GM23338 (cell line): ENCODE measurements around the gene MKI67. TPM values are rescaled to one million over a fixed set of nuclear protein-coding genes. Genes with fewer than 3 reads are reported as not detected.
"Not testable (repeated sequence)": the region's sequence is repeated elsewhere in the genome, so short reads cannot be mapped to it uniquely, and the experiment has no call there.

Experiments
- ATAC-seq: fragments of 200-7000 bp; cut with Tn5 transposase; 3 replicates; pipeline ENCODE4 v1.9.1; 2020
- DNase-seq: peaks from one replicate; pipeline ENCODE4 v3.0.0-alpha.2; 2015; ENCODE audit warnings: low spot score
- H2AFZ ChIP-seq: fragments of 200-600 bp; sonication (generic); 2 replicates; pipeline ENCODE4 v1.8.0; 2016; ENCODE audit warnings: antibody characterized with exemption, mild to moderate bottlenecking, moderate library complexity
- H3F3A ChIP-seq: fragments of 200-600 bp; sonication (generic); replicated peaks from 2 replicates; pipeline ENCODE4 v1.8.0; 2017; ENCODE audit warnings: antibody characterized with exemption, mixed run types, low read depth
- H3K27ac ChIP-seq: fragments of 200-600 bp; sonication (generic); 2 replicates; pipeline ENCODE4 v1.6.1; 2016; ENCODE audit warnings: low read depth
- H3K27me3 ChIP-seq: fragments of 200-600 bp; sonication (generic); 2 replicates; pipeline ENCODE4 v1.8.0; 2016; ENCODE audit warnings: mild to moderate bottlenecking, mixed run types, moderate library complexity; ENCODE audit not compliant: insufficient read depth
- H3K36me3 ChIP-seq: fragments of 200-600 bp; sonication (generic); 2 replicates; pipeline ENCODE4 v1.8.0; 2016; ENCODE audit warnings: mild to moderate bottlenecking; ENCODE audit not compliant: insufficient read depth
- H3K4me1 ChIP-seq: fragments of 200-600 bp; sonication (generic); 2 replicates; pipeline ENCODE4 v1.8.0; 2016; ENCODE audit warnings: mild to moderate bottlenecking, moderate library complexity; ENCODE audit not compliant: insufficient read depth
- H3K4me2 ChIP-seq: fragments of 200-600 bp; sonication (generic); 2 replicates; pipeline ENCODE4 v1.7.1; 2017; ENCODE audit warnings: mixed run types
- H3K4me3 ChIP-seq: fragments of 200-600 bp; sonication (generic); 2 replicates; pipeline ENCODE4 v1.6.1; 2016; ENCODE audit warnings: mixed run types
- H3K79me2 ChIP-seq: fragments of 200-600 bp; sonication (generic); replicated peaks from 2 replicates; pipeline ENCODE4 v1.8.0; 2017; ENCODE audit warnings: mild to moderate bottlenecking; ENCODE audit not compliant: insufficient read depth
- H3K9me2 ChIP-seq: fragments of 200-600 bp; sonication (generic); 2 replicates; pipeline ENCODE4 v1.8.0; 2017; ENCODE audit not compliant: insufficient read depth
- H4K20me1 ChIP-seq: fragments of 200-600 bp; sonication (generic); replicated peaks from 2 replicates; pipeline ENCODE4 v1.8.0; 2017; ENCODE audit warnings: mild to moderate bottlenecking; ENCODE audit not compliant: insufficient read depth
- H3K27ac Mint-ChIP-seq: 2 replicates; pipeline ENCODE4 v1.8.0; 2020; ENCODE audit warnings: inconsistent platforms, mild to moderate bottlenecking, moderate library complexity, mixed read lengths
- H3K27me3 Mint-ChIP-seq: 3 replicates; pipeline ENCODE4 v1.8.0; 2022; ENCODE audit warnings: low read depth, mild to moderate bottlenecking, moderate library complexity, mixed read lengths, inconsistent platforms; ENCODE audit not compliant: insufficient read depth, poor library complexity
- H3K36me3 Mint-ChIP-seq: 3 replicates; pipeline ENCODE4 v1.8.0; 2021; ENCODE audit warnings: low read depth, mild to moderate bottlenecking, inconsistent platforms, moderate library complexity, mixed read lengths
- H3K4me1 Mint-ChIP-seq: 3 replicates; pipeline ENCODE4 v1.8.0; 2020; ENCODE audit warnings: mild to moderate bottlenecking, inconsistent platforms, mixed read lengths
- H3K4me3 Mint-ChIP-seq: 3 replicates; pipeline ENCODE4 v1.8.0; 2021; ENCODE audit warnings: moderate library complexity, mild to moderate bottlenecking, inconsistent platforms, mixed read lengths
- H3K9me3 Mint-ChIP-seq: 3 replicates; pipeline ENCODE4 v1.8.0; 2020; ENCODE audit warnings: moderate library complexity, mild to moderate bottlenecking, inconsistent platforms, mixed read lengths
- CREB1 ChIP-seq: fragments of 250-450 bp; sonication (Bioruptor Pico); IDR thresholded peaks from 2 replicates; pipeline ENCODE4 v1.5.0; 2020; ENCODE audit warnings: low read depth, mild to moderate bottlenecking, moderate library complexity
- EZH2 ChIP-seq: fragments of 200-600 bp; sonication (generic); IDR thresholded peaks from one replicate; pipeline ENCODE4 v1.8.0; 2017; ENCODE audit warnings: antibody characterized with exemption, mild to moderate bottlenecking, low read depth; ENCODE audit not compliant: unreplicated experiment
- EZH2phosphoT487 ChIP-seq: fragments of 200-600 bp; sonication (generic); IDR thresholded peaks from one replicate; pipeline ENCODE4 v1.8.1; 2018; ENCODE audit warnings: antibody characterized with exemption; ENCODE audit not compliant: unreplicated experiment
- JUNB ChIP-seq: IDR thresholded peaks from one replicate; pipeline ENCODE4 v1.6.1; 2016; ENCODE audit warnings: antibody characterized with exemption; ENCODE audit not compliant: unreplicated experiment
- NANOG ChIP-seq: IDR thresholded peaks from 2 replicates; pipeline ENCODE4 v1.6.1; 2016; ENCODE audit warnings: antibody characterized with exemption, borderline replicate concordance
- POLR2AphosphoS5 ChIP-seq: IDR thresholded peaks from 2 replicates; pipeline ENCODE4 v1.6.1; 2016; ENCODE audit warnings: antibody characterized with exemption, low read depth
- STAT1 ChIP-seq: IDR thresholded peaks from one replicate; pipeline ENCODE4 v1.6.1; 2016; ENCODE audit warnings: antibody characterized with exemption; ENCODE audit not compliant: unreplicated experiment
- ZNF114 ChIP-seq: fragments of 250-450 bp; sonication (Bioruptor Pico); IDR thresholded peaks from 2 replicates; pipeline ENCODE4 v1.5.0; 2020; ENCODE audit warnings: mild to moderate bottlenecking, moderate library complexity
- ZNF331 ChIP-seq: fragments of 250-450 bp; sonication (Bioruptor Pico); IDR thresholded peaks from 2 replicates; pipeline ENCODE4 v1.5.0; 2020; ENCODE audit warnings: low read depth, mild to moderate bottlenecking, moderate library complexity
- polyA plus RNA-seq: library from polyadenylated mRNA; unstranded; fragments of >200 nt; fragmentation: Nextera tagmentation; extraction: Ambion mirVana; gene quantifications from 2 replicates; pipeline ENCODE4 v1.2.1, GENCODE V29; 2016
- total RNA-seq: library from RNA; depleted of rRNA; stranded (reverse); fragments of >200 nt; shearing (Covaris generic); gene quantifications from 2 replicates; pipeline ENCODE4 v1.2.3, GENCODE V29; 2014
- TF ChIP-seq, protein P1 (sequence below): IDR thresholded peaks from one replicate; pipeline ENCODE4 v1.6.1; 2018; ENCODE audit warnings: antibody characterized with exemption; ENCODE audit not compliant: unreplicated experiment
- TF ChIP-seq, protein P2 (sequence below): fragments of 250-450 bp; sonication (Bioruptor Pico); IDR thresholded peaks from 2 replicates; pipeline ENCODE4 v1.5.0; 2020; ENCODE audit warnings: mild to moderate bottlenecking, moderate library complexity
- TF ChIP-seq, protein P3 (sequence below): IDR thresholded peaks from 2 replicates; pipeline ENCODE4 v1.6.1; 2016; ENCODE audit warnings: antibody characterized with exemption

The MKI67 gene
- total and polyA plus RNA-seq, 2 experiments from 2014 or later = 58.0 to 103 TPM

DNA sequence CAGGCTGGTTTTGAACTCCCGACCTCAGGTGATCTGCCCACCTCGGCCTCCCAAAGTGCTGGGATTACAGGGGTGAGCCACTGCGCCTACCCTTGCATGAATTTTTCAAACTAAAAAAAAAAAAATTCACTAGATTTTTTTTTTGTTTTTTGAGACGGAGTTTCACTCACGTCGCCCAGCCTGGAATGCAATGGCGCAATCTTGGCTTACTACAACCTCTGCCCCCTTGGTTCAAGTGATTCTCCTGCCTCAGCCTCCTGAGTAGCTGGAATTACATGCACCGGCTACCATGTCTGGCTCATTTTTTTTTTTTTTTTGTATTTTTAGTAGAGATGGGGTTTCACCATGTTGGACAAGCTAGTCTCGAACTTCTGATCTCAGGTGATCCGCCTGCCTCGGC, 12.2 kb upstream of the MKI67 start:
- H3K4me3 Mint-ChIP-seq, ATAC-seq: not testable (repeated sequence)

DNA sequence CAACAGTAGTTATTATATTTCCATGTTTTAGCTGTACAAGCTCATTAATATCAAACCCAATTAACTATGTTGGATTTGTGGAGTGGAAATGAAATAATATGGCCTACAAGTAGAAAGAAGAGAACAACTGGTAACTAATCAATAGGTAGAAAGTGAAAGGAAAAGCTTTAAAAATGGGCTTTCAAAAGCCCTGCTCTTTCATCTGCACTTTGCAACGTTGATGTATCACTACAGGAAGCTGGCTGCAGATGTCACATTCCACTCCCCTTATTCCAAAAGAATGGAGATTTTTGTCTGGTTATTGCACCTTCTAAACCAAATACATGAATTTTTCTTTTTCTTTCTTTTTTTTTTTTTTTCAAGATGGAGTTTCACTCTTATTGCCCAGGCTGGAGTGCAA, 11.7 kb upstream of the MKI67 start:
- Mint-ChIP-seq H3K36me3 (no peaks in the 10 kb centered on the region), H3K4me1 (peaks cover 5% of the 10 kb centered on the region; the same call in 2 of the 3 replicates), H3K27ac (no peak overlapping the region), H3K4me3 (no peak overlapping the region), H3K9me3 (no peaks in the 10 kb centered on the region), H3K27me3 (no peaks in the 10 kb centered on the region)
- H3K27me3 ChIP-seq = no peaks in the 10 kb centered on the region
- H3K4me2 ChIP-seq = no peak overlapping the region
- H2AFZ ChIP-seq = no peak overlapping the region
- no peak overlapping the region for H3K27ac ChIP-seq
- H3K4me1 ChIP-seq = no peaks in the 10 kb centered on the region
- no peak for DNase-seq
- no peaks in the 10 kb centered on the region for H3K9me2 ChIP-seq
- no peaks in the 10 kb centered on the region for H3K36me3 ChIP-seq
- H4K20me1 ChIP-seq = no peaks in the 10 kb centered on the region
- H3K79me2 ChIP-seq = no peaks in the 10 kb centered on the region
- H3K4me3 ChIP-seq = no peak overlapping the region
- H3F3A ChIP-seq = no peaks in the 10 kb centered on the region
- no peak for ATAC-seq
- no peak for TF ChIP-seq ZNF331 (CRISPR knock-in tag)
- TF ChIP-seq ZNF114 (CRISPR knock-in tag) = no peak
- TF ChIP-seq, protein P1, sequence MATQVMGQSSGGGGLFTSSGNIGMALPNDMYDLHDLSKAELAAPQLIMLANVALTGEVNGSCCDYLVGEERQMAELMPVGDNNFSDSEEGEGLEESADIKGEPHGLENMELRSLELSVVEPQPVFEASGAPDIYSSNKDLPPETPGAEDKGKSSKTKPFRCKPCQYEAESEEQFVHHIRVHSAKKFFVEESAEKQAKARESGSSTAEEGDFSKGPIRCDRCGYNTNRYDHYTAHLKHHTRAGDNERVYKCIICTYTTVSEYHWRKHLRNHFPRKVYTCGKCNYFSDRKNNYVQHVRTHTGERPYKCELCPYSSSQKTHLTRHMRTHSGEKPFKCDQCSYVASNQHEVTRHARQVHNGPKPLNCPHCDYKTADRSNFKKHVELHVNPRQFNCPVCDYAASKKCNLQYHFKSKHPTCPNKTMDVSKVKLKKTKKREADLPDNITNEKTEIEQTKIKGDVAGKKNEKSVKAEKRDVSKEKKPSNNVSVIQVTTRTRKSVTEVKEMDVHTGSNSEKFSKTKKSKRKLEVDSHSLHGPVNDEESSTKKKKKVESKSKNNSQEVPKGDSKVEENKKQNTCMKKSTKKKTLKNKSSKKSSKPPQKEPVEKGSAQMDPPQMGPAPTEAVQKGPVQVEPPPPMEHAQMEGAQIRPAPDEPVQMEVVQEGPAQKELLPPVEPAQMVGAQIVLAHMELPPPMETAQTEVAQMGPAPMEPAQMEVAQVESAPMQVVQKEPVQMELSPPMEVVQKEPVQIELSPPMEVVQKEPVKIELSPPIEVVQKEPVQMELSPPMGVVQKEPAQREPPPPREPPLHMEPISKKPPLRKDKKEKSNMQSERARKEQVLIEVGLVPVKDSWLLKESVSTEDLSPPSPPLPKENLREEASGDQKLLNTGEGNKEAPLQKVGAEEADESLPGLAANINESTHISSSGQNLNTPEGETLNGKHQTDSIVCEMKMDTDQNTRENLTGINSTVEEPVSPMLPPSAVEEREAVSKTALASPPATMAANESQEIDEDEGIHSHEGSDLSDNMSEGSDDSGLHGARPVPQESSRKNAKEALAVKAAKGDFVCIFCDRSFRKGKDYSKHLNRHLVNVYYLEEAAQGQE = no peak
- no peak for TF ChIP-seq NANOG
- TF ChIP-seq, protein P2, sequence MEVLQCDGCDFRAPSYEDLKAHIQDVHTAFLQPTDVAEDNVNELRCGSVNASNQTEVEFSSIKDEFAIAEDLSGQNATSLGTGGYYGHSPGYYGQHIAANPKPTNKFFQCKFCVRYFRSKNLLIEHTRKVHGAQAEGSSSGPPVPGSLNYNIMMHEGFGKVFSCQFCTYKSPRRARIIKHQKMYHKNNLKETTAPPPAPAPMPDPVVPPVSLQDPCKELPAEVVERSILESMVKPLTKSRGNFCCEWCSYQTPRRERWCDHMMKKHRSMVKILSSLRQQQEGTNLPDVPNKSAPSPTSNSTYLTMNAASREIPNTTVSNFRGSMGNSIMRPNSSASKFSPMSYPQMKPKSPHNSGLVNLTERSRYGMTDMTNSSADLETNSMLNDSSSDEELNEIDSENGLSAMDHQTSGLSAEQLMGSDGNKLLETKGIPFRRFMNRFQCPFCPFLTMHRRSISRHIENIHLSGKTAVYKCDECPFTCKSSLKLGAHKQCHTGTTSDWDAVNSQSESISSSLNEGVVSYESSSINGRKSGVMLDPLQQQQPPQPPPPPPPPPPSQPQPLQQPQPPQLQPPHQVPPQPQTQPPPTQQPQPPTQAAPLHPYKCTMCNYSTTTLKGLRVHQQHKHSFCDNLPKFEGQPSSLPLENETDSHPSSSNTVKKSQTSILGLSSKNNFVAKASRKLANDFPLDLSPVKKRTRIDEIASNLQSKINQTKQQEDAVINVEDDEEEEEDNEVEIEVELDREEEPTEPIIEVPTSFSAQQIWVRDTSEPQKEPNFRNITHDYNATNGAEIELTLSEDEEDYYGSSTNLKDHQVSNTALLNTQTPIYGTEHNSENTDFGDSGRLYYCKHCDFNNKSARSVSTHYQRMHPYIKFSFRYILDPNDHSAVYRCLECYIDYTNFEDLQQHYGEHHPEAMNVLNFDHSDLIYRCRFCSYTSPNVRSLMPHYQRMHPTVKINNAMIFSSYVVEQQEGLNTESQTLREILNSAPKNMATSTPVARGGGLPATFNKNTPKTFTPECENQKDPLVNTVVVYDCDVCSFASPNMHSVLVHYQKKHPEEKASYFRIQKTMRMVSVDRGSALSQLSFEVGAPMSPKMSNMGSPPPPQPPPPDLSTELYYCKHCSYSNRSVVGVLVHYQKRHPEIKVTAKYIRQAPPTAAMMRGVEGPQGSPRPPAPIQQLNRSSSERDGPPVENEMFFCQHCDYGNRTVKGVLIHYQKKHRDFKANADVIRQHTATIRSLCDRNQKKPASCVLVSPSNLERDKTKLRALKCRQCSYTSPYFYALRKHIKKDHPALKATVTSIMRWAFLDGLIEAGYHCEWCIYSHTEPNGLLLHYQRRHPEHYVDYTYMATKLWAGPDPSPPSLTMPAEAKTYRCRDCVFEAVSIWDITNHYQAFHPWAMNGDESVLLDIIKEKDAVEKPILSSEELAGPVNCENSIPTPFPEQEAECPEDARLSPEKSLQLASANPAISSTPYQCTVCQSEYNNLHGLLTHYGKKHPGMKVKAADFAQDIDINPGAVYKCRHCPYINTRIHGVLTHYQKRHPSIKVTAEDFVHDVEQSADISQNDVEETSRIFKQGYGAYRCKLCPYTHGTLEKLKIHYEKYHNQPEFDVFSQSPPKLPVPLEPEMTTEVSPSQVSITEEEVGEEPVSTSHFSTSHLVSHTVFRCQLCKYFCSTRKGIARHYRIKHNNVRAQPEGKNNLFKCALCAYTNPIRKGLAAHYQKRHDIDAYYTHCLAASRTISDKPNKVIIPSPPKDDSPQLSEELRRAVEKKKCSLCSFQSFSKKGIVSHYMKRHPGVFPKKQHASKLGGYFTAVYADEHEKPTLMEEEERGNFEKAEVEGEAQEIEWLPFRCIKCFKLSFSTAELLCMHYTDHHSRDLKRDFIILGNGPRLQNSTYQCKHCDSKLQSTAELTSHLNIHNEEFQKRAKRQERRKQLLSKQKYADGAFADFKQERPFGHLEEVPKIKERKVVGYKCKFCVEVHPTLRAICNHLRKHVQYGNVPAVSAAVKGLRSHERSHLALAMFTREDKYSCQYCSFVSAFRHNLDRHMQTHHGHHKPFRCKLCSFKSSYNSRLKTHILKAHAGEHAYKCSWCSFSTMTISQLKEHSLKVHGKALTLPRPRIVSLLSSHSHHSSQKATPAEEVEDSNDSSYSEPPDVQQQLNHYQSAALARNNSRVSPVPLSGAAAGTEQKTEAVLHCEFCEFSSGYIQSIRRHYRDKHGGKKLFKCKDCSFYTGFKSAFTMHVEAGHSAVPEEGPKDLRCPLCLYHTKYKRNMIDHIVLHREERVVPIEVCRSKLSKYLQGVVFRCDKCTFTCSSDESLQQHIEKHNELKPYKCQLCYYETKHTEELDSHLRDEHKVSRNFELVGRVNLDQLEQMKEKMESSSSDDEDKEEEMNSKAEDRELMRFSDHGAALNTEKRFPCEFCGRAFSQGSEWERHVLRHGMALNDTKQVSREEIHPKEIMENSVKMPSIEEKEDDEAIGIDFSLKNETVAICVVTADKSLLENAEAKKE (CRISPR knock-in tag) = no peak
- no peak for TF ChIP-seq EZH2
- no peak for TF ChIP-seq EZH2phosphoT487
- TF ChIP-seq STAT1 = no peak
- TF ChIP-seq, protein P3, sequence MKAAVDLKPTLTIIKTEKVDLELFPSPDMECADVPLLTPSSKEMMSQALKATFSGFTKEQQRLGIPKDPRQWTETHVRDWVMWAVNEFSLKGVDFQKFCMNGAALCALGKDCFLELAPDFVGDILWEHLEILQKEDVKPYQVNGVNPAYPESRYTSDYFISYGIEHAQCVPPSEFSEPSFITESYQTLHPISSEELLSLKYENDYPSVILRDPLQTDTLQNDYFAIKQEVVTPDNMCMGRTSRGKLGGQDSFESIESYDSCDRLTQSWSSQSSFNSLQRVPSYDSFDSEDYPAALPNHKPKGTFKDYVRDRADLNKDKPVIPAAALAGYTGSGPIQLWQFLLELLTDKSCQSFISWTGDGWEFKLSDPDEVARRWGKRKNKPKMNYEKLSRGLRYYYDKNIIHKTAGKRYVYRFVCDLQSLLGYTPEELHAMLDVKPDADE = no peak
- no peak for TF ChIP-seq CREB1
- TF ChIP-seq JUNB = no peak
- no peak for TF ChIP-seq POLR2AphosphoS5

More for the DNA sequence above, 12.2 kb upstream of the MKI67 start:
- H3K36me3 Mint-ChIP-seq, H3K4me2 ChIP-seq, H3K79me2 ChIP-seq, DNase-seq, H3K27me3 ChIP-seq, H3K4me1 ChIP-seq, H3K4me1 Mint-ChIP-seq, H3K4me3 ChIP-seq, H2AFZ ChIP-seq, H3K36me3 ChIP-seq, H3K9me2 ChIP-seq, H3K27ac ChIP-seq, H3K9me3 Mint-ChIP-seq, H3K27me3 Mint-ChIP-seq, H3F3A ChIP-seq, H4K20me1 ChIP-seq, H3K27ac Mint-ChIP-seq: not testable (repeated sequence)
